GM19467 (cell line): ENCODE results near the gene EMC9.

ENCODE experiments used
- ATAC-seq: cut with Tn5 transposase; IDR thresholded peaks from one replicate; pipeline ENCODE4 v1.9.1; 2021; ENCODE audit warnings: mild to moderate bottlenecking, moderate library complexity; ENCODE audit not compliant: unreplicated experiment

The EMC9 gene

GRCh38 chr14:24177041-24177825 is 35.8 kb upstream of the EMC9 start:
- no peak for ATAC-seq

GRCh38 chr14:24176599-24176998 is 35.2 kb upstream of the EMC9 start:
- ATAC-seq: no peak

GRCh38 chr14:24172871-24173281 is 31.5 kb upstream of the EMC9 start:
- no peak for ATAC-seq

GRCh38 chr14:24172261-24172860 is 31.0 kb upstream of the EMC9 start:
- no peak for ATAC-seq

- peak; percentile 76 for ATAC-seq
Observed at GRCh38 chr14:24171422-24172260, 30.2 kb upstream of the EMC9 start, which contains the start of gene REC8. REC8 (plus strand) TSS chr14:24172080; CDS start chr14:24172553, 473 bp downstream.

GRCh38 chr14:24167469-24168114 is 26.2 kb upstream of the EMC9 start:
- ATAC-seq: no peak

- ATAC-seq: no peak
Observed at GRCh38 chr14:24165785-24166184, 24.4 kb upstream of the EMC9 start.

GRCh38 chr14:24164518-24164991 is 23.2 kb upstream of the EMC9 start:
- no peak for ATAC-seq

- no peak for ATAC-seq
Observed at GRCh38 chr14:24162093-24162492, 20.7 kb upstream of the EMC9 start.

GRCh38 chr14:24160850-24161804 is 19.7 kb upstream of the EMC9 start, which contains the start of gene IRF9:
IRF9 (plus strand) TSS chr14:24161265; CDS start chr14:24162145, 880 bp downstream.
- peak; percentile 81 for ATAC-seq

- no peak for ATAC-seq
Observed at GRCh38 chr14:24160499-24160849, 19.1 kb upstream of the EMC9 start.

GRCh38 chr14:24159777-24160498 is 18.5 kb upstream of the EMC9 start:
- no peak for ATAC-seq

GRCh38 chr14:24157331-24157730 is 15.9 kb upstream of the EMC9 start:
- no peak for ATAC-seq

GRCh38 chr14:24156840-24157239 is 15.4 kb upstream of the EMC9 start:
- ATAC-seq: no peak

- ATAC-seq: no peak
Observed at GRCh38 chr14:24155100-24155499, 13.7 kb upstream of the EMC9 start.

GRCh38 chr14:24151404-24152080 is 10.2 kb upstream of the EMC9 start:
- no peak for ATAC-seq

- ATAC-seq: no peak
Observed at GRCh38 chr14:24150993-24151392, 9.6 kb upstream of the EMC9 start.

GRCh38 chr14:24150567-24150966 is 9.2 kb upstream of the EMC9 start:
- ATAC-seq: no peak

GRCh38 chr14:24150061-24150460 is 8.7 kb upstream of the EMC9 start:
- no peak for ATAC-seq
